GM18861 (cell line): ENCODE data around the gene IL19.
"Not testable (repeated sequence)": the region's sequence is repeated elsewhere in the genome, so short reads cannot be mapped to it uniquely, and the experiment has no call there.

Source experiments
- ATAC-seq: cut with Tn5 transposase; IDR thresholded peaks from one replicate; pipeline ENCODE4 v1.9.1; 2021; ENCODE audit not compliant: unreplicated experiment

IL19 gene

GRCh38 chr1:206772243-206772937 lies 1.8 kb downstream of the IL19 start, which contains the start of gene IL10:
TSS of gene IL10 (minus strand) at chr1:206772494. CDS start at chr1:206772435, 59 bp downstream.
- ATAC-seq, result no peak

- no peak for ATAC-seq
Observed at GRCh38 chr1:206774093-206774492, 3.5 kb downstream of the IL19 start.

- no peak for ATAC-seq
Observed at GRCh38 chr1:206776229-206776628, 5.7 kb downstream of the IL19 start.

- ATAC-seq, result no peak
Observed at GRCh38 chr1:206778031-206778430, 7.5 kb downstream of the IL19 start.

GRCh38 chr1:206778911-206779310 lies 8.3 kb downstream of the IL19 start:
- ATAC-seq, result not testable (repeated sequence)

- ATAC-seq, result no peak
Observed at GRCh38 chr1:206779638-206780037, 9.1 kb downstream of the IL19 start.

- peak; percentile 66 for ATAC-seq
Observed at GRCh38 chr1:206782448-206782847, 11.9 kb downstream of the IL19 start.

- no peak for ATAC-seq
Observed at GRCh38 chr1:206783506-206783905, 12.9 kb downstream of the IL19 start.

GRCh38 chr1:206784471-206784903 lies 13.9 kb downstream of the IL19 start:
- peak; percentile 38 for ATAC-seq

- no peak for ATAC-seq
Observed at GRCh38 chr1:206785182-206785765, 14.7 kb downstream of the IL19 start.

GRCh38 chr1:206786212-206786886 lies 15.8 kb downstream of the IL19 start:
- no peak for ATAC-seq

- ATAC-seq, result no peak
Observed at GRCh38 chr1:206787891-206788290, 17.3 kb downstream of the IL19 start.

GRCh38 chr1:206788487-206789050 lies 18.0 kb downstream of the IL19 start:
- no peak for ATAC-seq

GRCh38 chr1:206790502-206791250 lies 20.1 kb downstream of the IL19 start:
- ATAC-seq, result peak; percentile 32

GRCh38 chr1:206792939-206793607 lies 22.5 kb downstream of the IL19 start:
- peak; percentile 35 for ATAC-seq

GRCh38 chr1:206793620-206794019 lies 23.0 kb downstream of the IL19 start:
- no peak for ATAC-seq

- no peak for ATAC-seq
Observed at GRCh38 chr1:206794294-206794908, 23.8 kb downstream of the IL19 start.

- no peak for ATAC-seq
Observed at GRCh38 chr1:206796116-206796515, 25.5 kb downstream of the IL19 start.

GRCh38 chr1:206796981-206797402 lies 26.4 kb downstream of the IL19 start:
- no peak for ATAC-seq
